C4-2B (cell line): ENCODE data around the gene ARHGAP42.

Experiments used
- ZFX ChIP-seq: fragments of 450-650 bp; IDR thresholded peaks from 2 replicates; pipeline ENCODE4 v1.6.1; 2017
- TF ChIP-seq, protein P1 (sequence below): fragments of 450-650 bp; conservative IDR thresholded peaks from 2 replicates; pipeline ENCODE4 v1.5.1; 2017; ENCODE audit warnings: mild to moderate bottlenecking

DNA sequence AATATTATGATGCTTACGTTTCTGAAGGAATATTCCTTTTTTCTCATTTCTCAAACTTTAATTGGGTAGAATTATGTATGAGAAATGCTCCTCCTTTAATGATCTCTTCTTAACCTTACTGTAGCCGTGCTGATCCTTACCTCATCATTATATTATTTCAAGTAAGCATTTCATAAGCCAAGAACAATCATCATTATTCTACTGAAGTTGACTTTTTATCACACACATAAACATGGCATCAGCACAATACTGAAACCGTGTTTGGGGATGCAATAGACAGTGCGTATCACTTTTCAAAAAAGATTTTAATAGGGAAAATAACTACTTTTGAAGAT, 162.8 kb downstream of the ARHGAP42 start:
- TF ChIP-seq, protein P1, sequence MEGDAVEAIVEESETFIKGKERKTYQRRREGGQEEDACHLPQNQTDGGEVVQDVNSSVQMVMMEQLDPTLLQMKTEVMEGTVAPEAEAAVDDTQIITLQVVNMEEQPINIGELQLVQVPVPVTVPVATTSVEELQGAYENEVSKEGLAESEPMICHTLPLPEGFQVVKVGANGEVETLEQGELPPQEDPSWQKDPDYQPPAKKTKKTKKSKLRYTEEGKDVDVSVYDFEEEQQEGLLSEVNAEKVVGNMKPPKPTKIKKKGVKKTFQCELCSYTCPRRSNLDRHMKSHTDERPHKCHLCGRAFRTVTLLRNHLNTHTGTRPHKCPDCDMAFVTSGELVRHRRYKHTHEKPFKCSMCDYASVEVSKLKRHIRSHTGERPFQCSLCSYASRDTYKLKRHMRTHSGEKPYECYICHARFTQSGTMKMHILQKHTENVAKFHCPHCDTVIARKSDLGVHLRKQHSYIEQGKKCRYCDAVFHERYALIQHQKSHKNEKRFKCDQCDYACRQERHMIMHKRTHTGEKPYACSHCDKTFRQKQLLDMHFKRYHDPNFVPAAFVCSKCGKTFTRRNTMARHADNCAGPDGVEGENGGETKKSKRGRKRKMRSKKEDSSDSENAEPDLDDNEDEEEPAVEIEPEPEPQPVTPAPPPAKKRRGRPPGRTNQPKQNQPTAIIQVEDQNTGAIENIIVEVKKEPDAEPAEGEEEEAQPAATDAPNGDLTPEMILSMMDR = no peak
- TF ChIP-seq ZFX = no peak
